Breast epithelium (tissue), 3 donors: ENCODE results near the gene APBB2.

Experiments used
- CTCF ChIP-seq, 3 donors: fragments of 450-650 bp; IDR thresholded peaks; one replicate each; pipeline ENCODE4 v1.5.1; 2016 to 2017; ENCODE audit warnings: antibody characterized with exemption in 3 of 3, mild to moderate bottlenecking in 3 of 3, moderate library complexity in 3 of 3
- POLR2A ChIP-seq: fragments of 450-650 bp; IDR thresholded peaks from one replicate; pipeline ENCODE4 v1.6.1; 2016; ENCODE audit warnings: antibody characterized with exemption, mild to moderate bottlenecking, moderate library complexity

GRCh38 chr4:41161355-41161754 is 53.0 kb downstream of the APBB2 start:
- TF ChIP-seq CTCF (IDR thresholded peaks at IDR 0.05) (no peak), POLR2A (no peak)
